A549 (cell line): ENCODE results near the gene OSCAR. TPM values are rescaled to one million over a fixed set of nuclear protein-coding genes. Genes with fewer than 3 reads are reported as not detected.

Experiments used
- ATAC-seq, 2 experiments: fragments of 200-7000 bp in 1 of 2; fragments of >200 bp in 1 of 2; cut with Nextera tagmentation in 1 of 2; cut with Tn5 transposase in 1 of 2; 3 replicates each; pipeline versions ENCODE4 v1.8.0 to v1.9.1; 2018 to 2020; ENCODE audit warnings: mild to moderate bottlenecking in 1 of 2, moderate library complexity in 1 of 2
- CTCF ChIA-PET: fragments of 300-600 bp; sonication (Branson Sonifier 250); formaldehyde crosslinking; extraction: SDS; loops from one replicate; lab custom pipeline; 2021; ENCODE audit warnings: antibody characterized with exemption, inconsistent platforms; lab: Yijun Ruan, JAX
- POLR2A ChIA-PET: fragments of 350-600 bp; formaldehyde crosslinking; extraction: SDS; loops from one replicate; lab custom pipeline; 2021; ENCODE audit warnings: antibody characterized with exemption, inconsistent platforms; lab: Yijun Ruan, JAX
- DNase-seq, 2 experiments: peaks; one replicate each; pipeline versions ENCODE4 v3.0.0 to v3.0.0-alpha.2; 2011 to 2016; ENCODE audit warnings: low read depth in 1 of 2, low spot score in 1 of 2
- FAIRE-seq: peaks from 2 replicates; lab custom pipeline; 2011; peaks lifted over from hg19 to GRCh38; lab: Jason Lieb, UNC
- H3K27ac ChIP-seq, 2 experiments: fragments of >200 bp; sonication (Bioruptor Twin); formaldehyde crosslinking; 3 replicates each; pipeline ENCODE4 v1.5.1; 2016 to 2017
- H3K4me1 ChIP-seq: fragments of >200 bp; sonication (Bioruptor Twin); formaldehyde crosslinking; 3 replicates; pipeline ENCODE4 v1.6.1; 2016
- H3K4me2 ChIP-seq: fragments of >200 bp; sonication (Bioruptor Twin); formaldehyde crosslinking; 3 replicates; pipeline ENCODE4 v1.6.1; 2016
- H3K4me3 ChIP-seq: fragments of >200 bp; sonication (Bioruptor Twin); formaldehyde crosslinking; 3 replicates; pipeline ENCODE4 v1.5.1; 2016
- H3K9me3 ChIP-seq: fragments of >200 bp; sonication (Bioruptor Twin); formaldehyde crosslinking; 3 replicates; pipeline ENCODE4 v1.6.1; 2016
- CEBPB ChIP-seq, 2 experiments: fragments of >200 bp in 1 of 2; sonication (Bioruptor Twin) in 1 of 2; formaldehyde crosslinking in 1 of 2; IDR thresholded peaks; 2 replicates each; pipeline ENCODE4 v1.6.1; 2012 to 2016
- CHD4 ChIP-seq: fragments of 200-600 bp; sonication (generic); IDR thresholded peaks from 2 replicates; pipeline ENCODE4 v1.6.1; 2016; ENCODE audit warnings: antibody characterized with exemption, mild to moderate bottlenecking, borderline replicate concordance
- EHMT2 ChIP-seq: fragments of 200-600 bp; sonication (generic); IDR thresholded peaks from 2 replicates; pipeline ENCODE4 v1.6.1; 2016; ENCODE audit warnings: antibody characterized with exemption, low read depth, mild to moderate bottlenecking, moderate library complexity
- FOSB ChIP-seq: fragments of 250-450 bp; sonication (Bioruptor Pico); IDR thresholded peaks from 2 replicates; pipeline ENCODE4 v1.5.0; 2020; ENCODE audit warnings: mild to moderate bottlenecking, moderate library complexity
- FOSL2 ChIP-seq, 2 experiments: fragments of 450-650 bp in 1 of 2; fragments of >200 bp in 1 of 2; sonication (Bioruptor Twin) in 1 of 2; formaldehyde crosslinking; IDR thresholded peaks; 2 replicates each; pipeline versions ENCODE4 v1.5.0 to v1.6.1; 2016 to 2020; ENCODE audit warnings: mild to moderate bottlenecking in 1 of 2, moderate library complexity in 1 of 2
- GATA3 ChIP-seq: IDR thresholded peaks from 2 replicates; pipeline ENCODE4 v1.6.1; 2012; ENCODE audit warnings: borderline replicate concordance
- HEYL ChIP-seq: fragments of 250-450 bp; sonication (Bioruptor Pico); IDR thresholded peaks from 2 replicates; pipeline ENCODE4 v1.8.0; 2021; ENCODE audit warnings: mild to moderate bottlenecking, moderate library complexity
- NR3C1 ChIP-seq: fragments of >200 bp; sonication (Bioruptor Twin); formaldehyde crosslinking; IDR thresholded peaks from 3 replicates; pipeline ENCODE4 v1.6.1; 2017
- PHF8 ChIP-seq: fragments of 200-600 bp; sonication (generic); IDR thresholded peaks from 2 replicates; pipeline ENCODE4 v1.6.1; 2016; ENCODE audit warnings: low read depth, mild to moderate bottlenecking, antibody characterized with exemption, moderate library complexity, borderline replicate concordance
- POLR2A ChIP-seq: IDR thresholded peaks from 2 replicates; pipeline ENCODE4 v1.6.1; 2012; ENCODE audit warnings: mild to moderate bottlenecking, low read length
- RAD21 ChIP-seq, 2 experiments: fragments of >200 bp in 1 of 2; sonication (Bioruptor Twin) in 1 of 2; formaldehyde crosslinking in 1 of 2; IDR thresholded peaks in 1 of 2; conservative IDR thresholded peaks in 1 of 2; 2 replicates in 1 of 2; 3 replicates in 1 of 2; pipeline ENCODE4 v1.6.1; 2012 to 2018; ENCODE audit warnings: inconsistent platforms in 1 of 2
- RARB ChIP-seq: fragments of 250-450 bp; sonication (Bioruptor Pico); IDR thresholded peaks from 2 replicates; pipeline ENCODE4 v1.8.0; 2021; ENCODE audit warnings: mild to moderate bottlenecking, moderate library complexity
- RFX5 ChIP-seq: fragments of 450-650 bp; IDR thresholded peaks from 2 replicates; pipeline ENCODE4 v1.7.1; 2014; ENCODE audit warnings: antibody characterized with exemption, mild to moderate bottlenecking, moderate library complexity
- SMC3 ChIP-seq: fragments of >200 bp; sonication (Bioruptor Twin); formaldehyde crosslinking; IDR thresholded peaks from 3 replicates; pipeline ENCODE4 v1.6.1; 2018; ENCODE audit warnings: inconsistent platforms
- SREBF2 ChIP-seq: fragments of 450-650 bp; IDR thresholded peaks from 2 replicates; pipeline ENCODE4 v1.6.1; 2014; ENCODE audit warnings: mild to moderate bottlenecking, moderate library complexity
- ZNF302 ChIP-seq: fragments of 250-450 bp; sonication (Bioruptor Pico); IDR thresholded peaks from 2 replicates; pipeline ENCODE4 v1.9.0; 2021; ENCODE audit warnings: inconsistent platforms, mild to moderate bottlenecking, moderate library complexity
- WGBS: methylation state at CpG from one replicate; pipeline ENCODE4 v1.1.6; 2017; ENCODE audit errors: missing lambda C conversion rate; 5-methylcytosine and 5-hydroxymethylcytosine counted together
- polyA plus RNA-seq, 4 experiments: library from polyadenylated mRNA; depleted of rRNA in 3 of 4; stranded (reverse); fragments of >200 nt; fragmentation: RNase III in 1 of 4; extraction: RNeasy Plus Mini Kit Qiagen cat#74134 plus additional on column Dnase treatment in 1 of 4; gene quantifications; 2 replicates in 3 of 4; 3 replicates in 1 of 4; pipeline ENCODE4 v1.2.3, GENCODE V29; 2011 to 2017
- TF ChIP-seq, protein P1 (sequence below): fragments of 250-450 bp; sonication (Bioruptor Pico); IDR thresholded peaks from 2 replicates; pipeline ENCODE4 v1.5.0; 2021; ENCODE audit warnings: mild to moderate bottlenecking, moderate library complexity, borderline replicate concordance
- TF ChIP-seq, protein P2 (sequence below): fragments of 450-650 bp; IDR thresholded peaks from 2 replicates; pipeline ENCODE4 v1.6.1; 2014; ENCODE audit warnings: antibody characterized with exemption
- TF ChIP-seq, protein P3 (sequence below): fragments of 200-600 bp; sonication (generic); IDR thresholded peaks from 2 replicates; pipeline ENCODE4 v1.6.1; 2016; ENCODE audit warnings: antibody characterized with exemption, mild to moderate bottlenecking, moderate library complexity
- TF ChIP-seq, protein P4 (sequence below): IDR thresholded peaks from 2 replicates; pipeline ENCODE4 v1.6.1; 2012
- TF ChIP-seq, protein P5 (sequence below): fragments of 250-450 bp; sonication (Bioruptor Pico); IDR thresholded peaks from 2 replicates; pipeline ENCODE4 v1.5.0; 2020; ENCODE audit warnings: low read depth, mild to moderate bottlenecking, moderate library complexity
- TF ChIP-seq, protein P6 (sequence below): IDR thresholded peaks from 2 replicates; pipeline ENCODE4 v1.6.1; 2012; ENCODE audit warnings: low read depth, borderline replicate concordance
- TF ChIP-seq, protein P7 (sequence below): IDR thresholded peaks from 2 replicates; pipeline ENCODE4 v1.6.1; 2012

The OSCAR gene
- polyA plus RNA-seq, 2 of the 4 experiments (the other 2 are of a cell fraction), result 0.26 to 0.28 TPM

DNA sequence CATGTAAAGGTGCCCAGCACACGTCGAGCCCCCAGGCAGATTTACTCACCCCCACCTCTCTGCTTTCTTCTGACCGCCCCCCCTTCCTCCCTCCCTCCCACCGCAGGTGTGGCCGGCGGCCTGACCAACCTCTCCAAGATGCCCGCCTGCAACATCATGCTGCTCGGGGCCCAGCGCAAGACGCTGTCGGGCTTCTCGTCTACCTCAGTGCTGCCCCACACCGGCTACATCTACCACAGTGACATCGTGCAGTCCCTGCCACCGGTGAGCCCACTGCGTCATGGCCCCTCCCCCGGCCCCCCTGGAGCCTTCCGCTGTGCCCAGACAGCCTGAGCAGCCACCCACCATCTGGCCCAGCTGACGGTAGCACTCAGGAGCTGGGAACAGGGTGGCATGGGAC is 23.8 kb upstream of the OSCAR start:
- ChIA-PET CTCF (interaction anchor here (1.1 to 3.2 kb wide), 3 partner anchors 8 to 44 kb away, joined by 3 to 8 read pairs (median 4); partner anchors contain the start of gene CNOT3), POLR2A (interaction anchor here (0.9 to 2.4 kb wide), 2 partner anchors 9 to 13 kb away, joined by 5 to 10 read pairs; partner anchors contain the start of genes CNOT3, PRPF31 and TFPT)
- Histone ChIP-seq H3K4me2 (no peak overlapping the region), H3K4me1 (no peaks in the 10 kb centered on the region), H3K9me3 (no peaks in the 10 kb centered on the region), H3K27ac (no peak overlapping the region), H3K4me3 (no peak overlapping the region)
- TF ChIP-seq PHF8 (no peak), POLR2A (no peak), FOSB (CRISPR knock-in tag) (no peak), RFX5 (no peak), NR3C1 (no peak), SREBF2 (no peak), FOSL2 (IDR thresholded peaks at IDR 0.05) (no peak), FOSL2 (CRISPR knock-in tag; IDR thresholded peaks at IDR 0.05) (no peak)
- TF ChIP-seq, protein P1, sequence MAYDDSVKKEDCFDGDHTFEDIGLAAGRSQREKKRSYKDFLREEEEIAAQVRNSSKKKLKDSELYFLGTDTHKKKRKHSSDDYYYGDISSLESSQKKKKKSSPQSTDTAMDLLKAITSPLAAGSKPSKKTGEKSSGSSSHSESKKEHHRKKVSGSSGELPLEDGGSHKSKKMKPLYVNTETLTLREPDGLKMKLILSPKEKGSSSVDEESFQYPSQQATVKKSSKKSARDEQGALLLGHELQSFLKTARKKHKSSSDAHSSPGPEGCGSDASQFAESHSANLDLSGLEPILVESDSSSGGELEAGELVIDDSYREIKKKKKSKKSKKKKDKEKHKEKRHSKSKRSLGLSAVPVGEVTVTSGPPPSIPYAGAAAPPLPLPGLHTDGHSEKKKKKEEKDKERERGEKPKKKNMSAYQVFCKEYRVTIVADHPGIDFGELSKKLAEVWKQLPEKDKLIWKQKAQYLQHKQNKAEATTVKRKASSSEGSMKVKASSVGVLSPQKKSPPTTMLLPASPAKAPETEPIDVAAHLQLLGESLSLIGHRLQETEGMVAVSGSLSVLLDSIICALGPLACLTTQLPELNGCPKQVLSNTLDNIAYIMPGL (CRISPR knock-in tag), result no peak
- TF ChIP-seq, protein P2, sequence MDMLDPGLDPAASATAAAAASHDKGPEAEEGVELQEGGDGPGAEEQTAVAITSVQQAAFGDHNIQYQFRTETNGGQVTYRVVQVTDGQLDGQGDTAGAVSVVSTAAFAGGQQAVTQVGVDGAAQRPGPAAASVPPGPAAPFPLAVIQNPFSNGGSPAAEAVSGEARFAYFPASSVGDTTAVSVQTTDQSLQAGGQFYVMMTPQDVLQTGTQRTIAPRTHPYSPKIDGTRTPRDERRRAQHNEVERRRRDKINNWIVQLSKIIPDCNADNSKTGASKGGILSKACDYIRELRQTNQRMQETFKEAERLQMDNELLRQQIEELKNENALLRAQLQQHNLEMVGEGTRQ, result no peak
- FAIRE-seq, result no peak
- no peak for ATAC-seq
- WGBS, result 90% methylated on average over 19 of the region's 19 CpGs
- DNase-seq, result no peak

DNA sequence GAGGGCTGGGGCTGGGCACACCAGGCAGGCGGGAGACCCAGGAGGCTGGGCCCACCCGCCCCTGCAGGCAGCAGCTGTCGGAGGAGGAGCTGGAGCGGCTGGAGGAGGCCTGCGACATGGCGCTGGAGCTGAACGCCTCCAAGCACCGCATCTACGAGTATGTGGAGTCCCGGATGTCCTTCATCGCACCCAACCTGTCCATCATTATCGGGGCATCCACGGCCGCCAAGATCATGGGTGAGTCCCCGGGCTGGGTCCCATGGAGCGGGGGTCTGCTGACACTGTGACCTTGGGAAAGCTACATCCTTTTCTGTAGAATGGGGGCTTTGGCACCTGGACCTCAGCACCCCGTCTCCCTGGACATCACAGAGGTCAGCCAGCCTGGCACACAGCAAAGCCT is 23.1 kb upstream of the OSCAR start:
- FAIRE-seq, result no peak
- Histone ChIP-seq H3K4me3 (no peak overlapping the region), H3K27ac (no peak overlapping the region), H3K9me3 (no peaks in the 10 kb centered on the region), H3K4me1 (no peaks in the 10 kb centered on the region), H3K4me2 (no peak overlapping the region)
- no peak for DNase-seq
- POLR2A ChIA-PET, result interaction anchor here (0.9 to 2.4 kb wide), 2 partner anchors 8 to 13 kb away, joined by 5 to 10 read pairs; partner anchors contain the start of genes CNOT3, PRPF31 and TFPT
- TF ChIP-seq SMC3 (no peak), ZNF302 (no peak), RAD21 (conservative IDR thresholded peaks at IDR 0.05 in 1 of 2, IDR thresholded peaks at IDR 0.05 in 1 of 2) (no peak), RARB (CRISPR knock-in tag) (no peak), EHMT2 (no peak), CHD4 (no peak), HEYL (CRISPR knock-in tag) (no peak), GATA3 (no peak), CEBPB (IDR thresholded peaks at IDR 0.05) (no peak), FOSL2 (IDR thresholded peaks at IDR 0.05) (no peak), FOSL2 (CRISPR knock-in tag; IDR thresholded peaks at IDR 0.05) (no peak)
- TF ChIP-seq, protein P3, sequence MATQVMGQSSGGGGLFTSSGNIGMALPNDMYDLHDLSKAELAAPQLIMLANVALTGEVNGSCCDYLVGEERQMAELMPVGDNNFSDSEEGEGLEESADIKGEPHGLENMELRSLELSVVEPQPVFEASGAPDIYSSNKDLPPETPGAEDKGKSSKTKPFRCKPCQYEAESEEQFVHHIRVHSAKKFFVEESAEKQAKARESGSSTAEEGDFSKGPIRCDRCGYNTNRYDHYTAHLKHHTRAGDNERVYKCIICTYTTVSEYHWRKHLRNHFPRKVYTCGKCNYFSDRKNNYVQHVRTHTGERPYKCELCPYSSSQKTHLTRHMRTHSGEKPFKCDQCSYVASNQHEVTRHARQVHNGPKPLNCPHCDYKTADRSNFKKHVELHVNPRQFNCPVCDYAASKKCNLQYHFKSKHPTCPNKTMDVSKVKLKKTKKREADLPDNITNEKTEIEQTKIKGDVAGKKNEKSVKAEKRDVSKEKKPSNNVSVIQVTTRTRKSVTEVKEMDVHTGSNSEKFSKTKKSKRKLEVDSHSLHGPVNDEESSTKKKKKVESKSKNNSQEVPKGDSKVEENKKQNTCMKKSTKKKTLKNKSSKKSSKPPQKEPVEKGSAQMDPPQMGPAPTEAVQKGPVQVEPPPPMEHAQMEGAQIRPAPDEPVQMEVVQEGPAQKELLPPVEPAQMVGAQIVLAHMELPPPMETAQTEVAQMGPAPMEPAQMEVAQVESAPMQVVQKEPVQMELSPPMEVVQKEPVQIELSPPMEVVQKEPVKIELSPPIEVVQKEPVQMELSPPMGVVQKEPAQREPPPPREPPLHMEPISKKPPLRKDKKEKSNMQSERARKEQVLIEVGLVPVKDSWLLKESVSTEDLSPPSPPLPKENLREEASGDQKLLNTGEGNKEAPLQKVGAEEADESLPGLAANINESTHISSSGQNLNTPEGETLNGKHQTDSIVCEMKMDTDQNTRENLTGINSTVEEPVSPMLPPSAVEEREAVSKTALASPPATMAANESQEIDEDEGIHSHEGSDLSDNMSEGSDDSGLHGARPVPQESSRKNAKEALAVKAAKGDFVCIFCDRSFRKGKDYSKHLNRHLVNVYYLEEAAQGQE, result no peak
- TF ChIP-seq, protein P4, sequence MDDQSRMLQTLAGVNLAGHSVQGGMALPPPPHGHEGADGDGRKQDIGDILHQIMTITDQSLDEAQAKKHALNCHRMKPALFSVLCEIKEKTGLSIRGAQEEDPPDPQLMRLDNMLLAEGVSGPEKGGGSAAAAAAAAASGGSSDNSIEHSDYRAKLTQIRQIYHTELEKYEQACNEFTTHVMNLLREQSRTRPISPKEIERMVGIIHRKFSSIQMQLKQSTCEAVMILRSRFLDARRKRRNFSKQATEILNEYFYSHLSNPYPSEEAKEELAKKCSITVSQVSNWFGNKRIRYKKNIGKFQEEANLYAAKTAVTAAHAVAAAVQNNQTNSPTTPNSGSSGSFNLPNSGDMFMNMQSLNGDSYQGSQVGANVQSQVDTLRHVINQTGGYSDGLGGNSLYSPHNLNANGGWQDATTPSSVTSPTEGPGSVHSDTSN, result no peak
- TF ChIP-seq, protein P5, sequence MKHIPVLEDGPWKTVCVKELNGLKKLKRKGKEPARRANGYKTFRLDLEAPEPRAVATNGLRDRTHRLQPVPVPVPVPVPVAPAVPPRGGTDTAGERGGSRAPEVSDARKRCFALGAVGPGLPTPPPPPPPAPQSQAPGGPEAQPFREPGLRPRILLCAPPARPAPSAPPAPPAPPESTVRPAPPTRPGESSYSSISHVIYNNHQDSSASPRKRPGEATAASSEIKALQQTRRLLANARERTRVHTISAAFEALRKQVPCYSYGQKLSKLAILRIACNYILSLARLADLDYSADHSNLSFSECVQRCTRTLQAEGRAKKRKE, result no peak
- TF ChIP-seq, protein P6, sequence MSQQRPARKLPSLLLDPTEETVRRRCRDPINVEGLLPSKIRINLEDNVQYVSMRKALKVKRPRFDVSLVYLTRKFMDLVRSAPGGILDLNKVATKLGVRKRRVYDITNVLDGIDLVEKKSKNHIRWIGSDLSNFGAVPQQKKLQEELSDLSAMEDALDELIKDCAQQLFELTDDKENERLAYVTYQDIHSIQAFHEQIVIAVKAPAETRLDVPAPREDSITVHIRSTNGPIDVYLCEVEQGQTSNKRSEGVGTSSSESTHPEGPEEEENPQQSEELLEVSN, result no peak
- TF ChIP-seq, protein P7, sequence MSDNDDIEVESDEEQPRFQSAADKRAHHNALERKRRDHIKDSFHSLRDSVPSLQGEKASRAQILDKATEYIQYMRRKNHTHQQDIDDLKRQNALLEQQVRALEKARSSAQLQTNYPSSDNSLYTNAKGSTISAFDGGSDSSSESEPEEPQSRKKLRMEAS, result no peak
- WGBS, result 92% methylated on average over 16 of the region's 17 CpGs
- ATAC-seq, result no peak
- CTCF ChIA-PET, result interaction anchor here (1.1 to 3.2 kb wide), 3 partner anchors 9 to 45 kb away, joined by 3 to 8 read pairs (median 4); partner anchors contain the start of gene CNOT3
